GM23338 (cell line): ENCODE measurements around the gene MAGI1. TPM values are rescaled to one million over a fixed set of nuclear protein-coding genes. Genes with fewer than 3 reads are reported as not detected.

Experiments
- ATAC-seq: fragments of 200-7000 bp; cut with Tn5 transposase; 3 replicates; pipeline ENCODE4 v1.9.1; 2020
- DNase-seq: peaks from one replicate; pipeline ENCODE4 v3.0.0-alpha.2; 2015; ENCODE audit warnings: low spot score
- H2AFZ ChIP-seq: fragments of 200-600 bp; sonication (generic); 2 replicates; pipeline ENCODE4 v1.8.0; 2016; ENCODE audit warnings: antibody characterized with exemption, mild to moderate bottlenecking, moderate library complexity
- H3F3A ChIP-seq: fragments of 200-600 bp; sonication (generic); replicated peaks from 2 replicates; pipeline ENCODE4 v1.8.0; 2017; ENCODE audit warnings: antibody characterized with exemption, mixed run types, low read depth
- H3K27ac ChIP-seq: fragments of 200-600 bp; sonication (generic); 2 replicates; pipeline ENCODE4 v1.6.1; 2016; ENCODE audit warnings: low read depth
- H3K27me3 ChIP-seq: fragments of 200-600 bp; sonication (generic); 2 replicates; pipeline ENCODE4 v1.8.0; 2016; ENCODE audit warnings: mild to moderate bottlenecking, mixed run types, moderate library complexity; ENCODE audit not compliant: insufficient read depth
- H3K36me3 ChIP-seq: fragments of 200-600 bp; sonication (generic); 2 replicates; pipeline ENCODE4 v1.8.0; 2016; ENCODE audit warnings: mild to moderate bottlenecking; ENCODE audit not compliant: insufficient read depth
- H3K4me1 ChIP-seq: fragments of 200-600 bp; sonication (generic); 2 replicates; pipeline ENCODE4 v1.8.0; 2016; ENCODE audit warnings: mild to moderate bottlenecking, moderate library complexity; ENCODE audit not compliant: insufficient read depth
- H3K4me2 ChIP-seq: fragments of 200-600 bp; sonication (generic); 2 replicates; pipeline ENCODE4 v1.7.1; 2017; ENCODE audit warnings: mixed run types
- H3K4me3 ChIP-seq: fragments of 200-600 bp; sonication (generic); 2 replicates; pipeline ENCODE4 v1.6.1; 2016; ENCODE audit warnings: mixed run types
- H3K79me2 ChIP-seq: fragments of 200-600 bp; sonication (generic); replicated peaks from 2 replicates; pipeline ENCODE4 v1.8.0; 2017; ENCODE audit warnings: mild to moderate bottlenecking; ENCODE audit not compliant: insufficient read depth
- H3K9me2 ChIP-seq: fragments of 200-600 bp; sonication (generic); 2 replicates; pipeline ENCODE4 v1.8.0; 2017; ENCODE audit not compliant: insufficient read depth
- H4K20me1 ChIP-seq: fragments of 200-600 bp; sonication (generic); replicated peaks from 2 replicates; pipeline ENCODE4 v1.8.0; 2017; ENCODE audit warnings: mild to moderate bottlenecking; ENCODE audit not compliant: insufficient read depth
- H3K27ac Mint-ChIP-seq: 2 replicates; pipeline ENCODE4 v1.8.0; 2020; ENCODE audit warnings: inconsistent platforms, mild to moderate bottlenecking, moderate library complexity, mixed read lengths
- H3K27me3 Mint-ChIP-seq: 3 replicates; pipeline ENCODE4 v1.8.0; 2022; ENCODE audit warnings: low read depth, mild to moderate bottlenecking, moderate library complexity, mixed read lengths, inconsistent platforms; ENCODE audit not compliant: insufficient read depth, poor library complexity
- H3K36me3 Mint-ChIP-seq: 3 replicates; pipeline ENCODE4 v1.8.0; 2021; ENCODE audit warnings: low read depth, mild to moderate bottlenecking, inconsistent platforms, moderate library complexity, mixed read lengths
- H3K4me1 Mint-ChIP-seq: 3 replicates; pipeline ENCODE4 v1.8.0; 2020; ENCODE audit warnings: mild to moderate bottlenecking, inconsistent platforms, mixed read lengths
- H3K4me3 Mint-ChIP-seq: 3 replicates; pipeline ENCODE4 v1.8.0; 2021; ENCODE audit warnings: moderate library complexity, mild to moderate bottlenecking, inconsistent platforms, mixed read lengths
- H3K9me3 Mint-ChIP-seq: 3 replicates; pipeline ENCODE4 v1.8.0; 2020; ENCODE audit warnings: moderate library complexity, mild to moderate bottlenecking, inconsistent platforms, mixed read lengths
- CREB1 ChIP-seq: fragments of 250-450 bp; sonication (Bioruptor Pico); IDR thresholded peaks from 2 replicates; pipeline ENCODE4 v1.5.0; 2020; ENCODE audit warnings: low read depth, mild to moderate bottlenecking, moderate library complexity
- EZH2 ChIP-seq: fragments of 200-600 bp; sonication (generic); IDR thresholded peaks from one replicate; pipeline ENCODE4 v1.8.0; 2017; ENCODE audit warnings: antibody characterized with exemption, mild to moderate bottlenecking, low read depth; ENCODE audit not compliant: unreplicated experiment
- EZH2phosphoT487 ChIP-seq: fragments of 200-600 bp; sonication (generic); IDR thresholded peaks from one replicate; pipeline ENCODE4 v1.8.1; 2018; ENCODE audit warnings: antibody characterized with exemption; ENCODE audit not compliant: unreplicated experiment
- JUNB ChIP-seq: IDR thresholded peaks from one replicate; pipeline ENCODE4 v1.6.1; 2016; ENCODE audit warnings: antibody characterized with exemption; ENCODE audit not compliant: unreplicated experiment
- NANOG ChIP-seq: IDR thresholded peaks from 2 replicates; pipeline ENCODE4 v1.6.1; 2016; ENCODE audit warnings: antibody characterized with exemption, borderline replicate concordance
- POLR2AphosphoS5 ChIP-seq: IDR thresholded peaks from 2 replicates; pipeline ENCODE4 v1.6.1; 2016; ENCODE audit warnings: antibody characterized with exemption, low read depth
- STAT1 ChIP-seq: IDR thresholded peaks from one replicate; pipeline ENCODE4 v1.6.1; 2016; ENCODE audit warnings: antibody characterized with exemption; ENCODE audit not compliant: unreplicated experiment
- ZNF114 ChIP-seq: fragments of 250-450 bp; sonication (Bioruptor Pico); IDR thresholded peaks from 2 replicates; pipeline ENCODE4 v1.5.0; 2020; ENCODE audit warnings: mild to moderate bottlenecking, moderate library complexity
- ZNF331 ChIP-seq: fragments of 250-450 bp; sonication (Bioruptor Pico); IDR thresholded peaks from 2 replicates; pipeline ENCODE4 v1.5.0; 2020; ENCODE audit warnings: low read depth, mild to moderate bottlenecking, moderate library complexity
- polyA plus RNA-seq: library from polyadenylated mRNA; unstranded; fragments of >200 nt; fragmentation: Nextera tagmentation; extraction: Ambion mirVana; gene quantifications from 2 replicates; pipeline ENCODE4 v1.2.1, GENCODE V29; 2016
- total RNA-seq: library from RNA; depleted of rRNA; stranded (reverse); fragments of >200 nt; shearing (Covaris generic); gene quantifications from 2 replicates; pipeline ENCODE4 v1.2.3, GENCODE V29; 2014
- TF ChIP-seq, protein P1 (sequence below), 2 experiments: fragments of 200-600 bp in 1 of 2; sonication (generic) in 1 of 2; conservative IDR thresholded peaks; 2 replicates each; pipeline versions ENCODE4 v1.5.1 to v1.6.1; 2016 to 2017; ENCODE audit warnings: antibody characterized with exemption in 2 of 2, low read depth in 2 of 2, mild to moderate bottlenecking in 2 of 2, moderate library complexity in 1 of 2
- TF ChIP-seq, protein P2 (sequence below): IDR thresholded peaks from 2 replicates; pipeline ENCODE4 v1.6.1; 2016; ENCODE audit warnings: antibody characterized with exemption
- TF ChIP-seq, protein P3 (sequence below): IDR thresholded peaks from one replicate; pipeline ENCODE4 v1.6.1; 2018; ENCODE audit warnings: antibody characterized with exemption; ENCODE audit not compliant: unreplicated experiment

MAGI1 gene
- total and polyA plus RNA-seq, 2 experiments from 2014 or later: 27.4 to 71.2 TPM

DNA sequence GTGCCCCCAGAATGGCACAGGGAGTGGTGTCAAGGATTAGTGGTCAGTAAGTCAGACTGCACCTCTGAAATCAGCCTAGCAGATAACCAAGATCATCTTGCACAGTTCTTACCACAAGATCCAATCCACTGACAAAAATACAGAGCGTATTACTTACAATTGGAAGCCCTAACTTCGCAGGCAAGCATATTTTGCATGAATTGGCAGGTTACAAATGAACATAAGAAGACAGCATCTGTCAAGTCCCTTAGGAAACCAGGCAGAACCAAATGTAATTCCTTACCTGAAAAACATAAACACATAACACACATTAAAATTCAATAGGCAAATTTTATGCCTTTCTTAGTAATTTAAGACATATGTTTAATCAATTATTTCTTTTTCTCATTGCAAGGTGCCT lies 293.4 kb downstream of the MAGI1 start (continued):
- TF ChIP-seq, protein P1, sequence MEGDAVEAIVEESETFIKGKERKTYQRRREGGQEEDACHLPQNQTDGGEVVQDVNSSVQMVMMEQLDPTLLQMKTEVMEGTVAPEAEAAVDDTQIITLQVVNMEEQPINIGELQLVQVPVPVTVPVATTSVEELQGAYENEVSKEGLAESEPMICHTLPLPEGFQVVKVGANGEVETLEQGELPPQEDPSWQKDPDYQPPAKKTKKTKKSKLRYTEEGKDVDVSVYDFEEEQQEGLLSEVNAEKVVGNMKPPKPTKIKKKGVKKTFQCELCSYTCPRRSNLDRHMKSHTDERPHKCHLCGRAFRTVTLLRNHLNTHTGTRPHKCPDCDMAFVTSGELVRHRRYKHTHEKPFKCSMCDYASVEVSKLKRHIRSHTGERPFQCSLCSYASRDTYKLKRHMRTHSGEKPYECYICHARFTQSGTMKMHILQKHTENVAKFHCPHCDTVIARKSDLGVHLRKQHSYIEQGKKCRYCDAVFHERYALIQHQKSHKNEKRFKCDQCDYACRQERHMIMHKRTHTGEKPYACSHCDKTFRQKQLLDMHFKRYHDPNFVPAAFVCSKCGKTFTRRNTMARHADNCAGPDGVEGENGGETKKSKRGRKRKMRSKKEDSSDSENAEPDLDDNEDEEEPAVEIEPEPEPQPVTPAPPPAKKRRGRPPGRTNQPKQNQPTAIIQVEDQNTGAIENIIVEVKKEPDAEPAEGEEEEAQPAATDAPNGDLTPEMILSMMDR (conservative IDR thresholded peaks at IDR 0.05; ENCODE audit: low read depth in 2 of 2): no peak

DNA sequence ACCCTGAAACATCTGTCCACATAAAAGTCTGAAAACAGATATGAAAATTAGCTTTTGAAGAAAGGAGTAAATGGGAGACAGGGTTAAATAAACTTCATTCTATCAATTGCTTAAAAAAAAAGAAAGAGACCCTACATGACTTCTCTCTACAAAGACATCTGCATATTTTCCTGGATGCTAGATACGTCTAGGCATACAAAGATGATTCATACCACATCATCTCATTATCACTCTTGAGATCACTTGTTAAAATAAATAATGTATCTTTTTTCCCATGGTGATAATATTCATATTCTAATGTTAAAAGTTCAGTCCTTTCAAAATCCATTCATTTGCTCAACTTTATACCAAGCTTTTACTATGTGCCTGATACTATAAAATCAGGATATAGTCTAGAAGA lies 295.8 kb downstream of the MAGI1 start:
- no peak overlapping the region for H3K27ac Mint-ChIP-seq
- no peaks in the 10 kb centered on the region for H3K9me2 ChIP-seq
- TF ChIP-seq EZH2: no peak
- TF ChIP-seq ZNF114 (CRISPR knock-in tag): no peak
- TF ChIP-seq CREB1 (CRISPR knock-in tag): no peak
- no peak for TF ChIP-seq EZH2phosphoT487
- TF ChIP-seq, protein P1 (conservative IDR thresholded peaks at IDR 0.05; ENCODE audit: low read depth in 2 of 2): no peak
- TF ChIP-seq, protein P2, sequence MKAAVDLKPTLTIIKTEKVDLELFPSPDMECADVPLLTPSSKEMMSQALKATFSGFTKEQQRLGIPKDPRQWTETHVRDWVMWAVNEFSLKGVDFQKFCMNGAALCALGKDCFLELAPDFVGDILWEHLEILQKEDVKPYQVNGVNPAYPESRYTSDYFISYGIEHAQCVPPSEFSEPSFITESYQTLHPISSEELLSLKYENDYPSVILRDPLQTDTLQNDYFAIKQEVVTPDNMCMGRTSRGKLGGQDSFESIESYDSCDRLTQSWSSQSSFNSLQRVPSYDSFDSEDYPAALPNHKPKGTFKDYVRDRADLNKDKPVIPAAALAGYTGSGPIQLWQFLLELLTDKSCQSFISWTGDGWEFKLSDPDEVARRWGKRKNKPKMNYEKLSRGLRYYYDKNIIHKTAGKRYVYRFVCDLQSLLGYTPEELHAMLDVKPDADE: no peak
- no peak for TF ChIP-seq POLR2AphosphoS5
- TF ChIP-seq NANOG: no peak
- TF ChIP-seq JUNB: no peak
- no peak for TF ChIP-seq STAT1
- TF ChIP-seq, protein P3, sequence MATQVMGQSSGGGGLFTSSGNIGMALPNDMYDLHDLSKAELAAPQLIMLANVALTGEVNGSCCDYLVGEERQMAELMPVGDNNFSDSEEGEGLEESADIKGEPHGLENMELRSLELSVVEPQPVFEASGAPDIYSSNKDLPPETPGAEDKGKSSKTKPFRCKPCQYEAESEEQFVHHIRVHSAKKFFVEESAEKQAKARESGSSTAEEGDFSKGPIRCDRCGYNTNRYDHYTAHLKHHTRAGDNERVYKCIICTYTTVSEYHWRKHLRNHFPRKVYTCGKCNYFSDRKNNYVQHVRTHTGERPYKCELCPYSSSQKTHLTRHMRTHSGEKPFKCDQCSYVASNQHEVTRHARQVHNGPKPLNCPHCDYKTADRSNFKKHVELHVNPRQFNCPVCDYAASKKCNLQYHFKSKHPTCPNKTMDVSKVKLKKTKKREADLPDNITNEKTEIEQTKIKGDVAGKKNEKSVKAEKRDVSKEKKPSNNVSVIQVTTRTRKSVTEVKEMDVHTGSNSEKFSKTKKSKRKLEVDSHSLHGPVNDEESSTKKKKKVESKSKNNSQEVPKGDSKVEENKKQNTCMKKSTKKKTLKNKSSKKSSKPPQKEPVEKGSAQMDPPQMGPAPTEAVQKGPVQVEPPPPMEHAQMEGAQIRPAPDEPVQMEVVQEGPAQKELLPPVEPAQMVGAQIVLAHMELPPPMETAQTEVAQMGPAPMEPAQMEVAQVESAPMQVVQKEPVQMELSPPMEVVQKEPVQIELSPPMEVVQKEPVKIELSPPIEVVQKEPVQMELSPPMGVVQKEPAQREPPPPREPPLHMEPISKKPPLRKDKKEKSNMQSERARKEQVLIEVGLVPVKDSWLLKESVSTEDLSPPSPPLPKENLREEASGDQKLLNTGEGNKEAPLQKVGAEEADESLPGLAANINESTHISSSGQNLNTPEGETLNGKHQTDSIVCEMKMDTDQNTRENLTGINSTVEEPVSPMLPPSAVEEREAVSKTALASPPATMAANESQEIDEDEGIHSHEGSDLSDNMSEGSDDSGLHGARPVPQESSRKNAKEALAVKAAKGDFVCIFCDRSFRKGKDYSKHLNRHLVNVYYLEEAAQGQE: no peak
- no peak for TF ChIP-seq ZNF331 (CRISPR knock-in tag)

More for the DNA sequence above, 295.8 kb downstream of the MAGI1 start:
- Histone ChIP-seq H3K4me3 (no peak overlapping the region), H3K4me1 (peaks cover 15% of the 10 kb centered on the region), H3K27ac (no peak overlapping the region), H2AFZ (no peak overlapping the region), H3K4me2 (no peak overlapping the region), H3K36me3 (no peaks in the 10 kb centered on the region), H3K27me3 (no peaks in the 10 kb centered on the region), H3F3A (no peaks in the 10 kb centered on the region), H4K20me1 (no peaks in the 10 kb centered on the region), H3K79me2 (peaks cover 4% of the 10 kb centered on the region; the same call in 1 of the 2 replicates)
- H3K36me3 Mint-ChIP-seq: no peaks in the 10 kb centered on the region
- peaks cover 11% of the 10 kb centered on the region for H3K4me1 Mint-ChIP-seq
- DNase-seq (no peak), ATAC-seq (no peak)
- no peaks in the 10 kb centered on the region for H3K9me3 Mint-ChIP-seq
- H3K4me3 Mint-ChIP-seq: no peak overlapping the region
- peaks cover 2% of the 10 kb centered on the region for H3K27me3 Mint-ChIP-seq
